ENCODE results near the gene ACOX1.

The ACOX1 gene

DNA sequence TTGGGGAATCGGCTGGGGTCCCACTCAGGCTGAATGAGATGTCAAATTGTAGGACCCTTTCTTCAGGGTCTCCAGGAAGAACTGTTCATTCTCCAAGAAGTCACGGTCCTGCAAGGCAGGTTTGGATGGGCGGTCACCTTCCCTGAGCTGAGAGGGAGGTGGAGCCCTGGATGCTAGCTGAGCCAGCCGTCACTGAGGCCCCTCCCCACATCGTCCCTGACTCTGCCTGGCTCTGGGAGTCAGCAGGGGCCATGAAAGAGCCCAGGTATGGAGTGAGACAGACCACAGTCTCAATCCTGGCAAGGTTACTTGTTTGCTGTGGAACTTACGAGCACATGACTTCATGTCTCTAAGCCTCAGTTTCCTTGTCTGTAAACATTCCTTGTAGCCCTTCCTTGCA lies 68.3 kb downstream of the ACOX1 start:
- H3K27me3 ChIP-seq (ENCODE audit: insufficient read depth, low read depth): no peaks in the 10 kb centered on the region
- H3K4me1 ChIP-seq (ENCODE audit: low read depth, poor library complexity, severe bottlenecking): peaks cover 72% of the 10 kb centered on the region
- H3K27ac ChIP-seq: peak overlapping the region; percentile 88
- TF ChIP-seq, protein P1, sequence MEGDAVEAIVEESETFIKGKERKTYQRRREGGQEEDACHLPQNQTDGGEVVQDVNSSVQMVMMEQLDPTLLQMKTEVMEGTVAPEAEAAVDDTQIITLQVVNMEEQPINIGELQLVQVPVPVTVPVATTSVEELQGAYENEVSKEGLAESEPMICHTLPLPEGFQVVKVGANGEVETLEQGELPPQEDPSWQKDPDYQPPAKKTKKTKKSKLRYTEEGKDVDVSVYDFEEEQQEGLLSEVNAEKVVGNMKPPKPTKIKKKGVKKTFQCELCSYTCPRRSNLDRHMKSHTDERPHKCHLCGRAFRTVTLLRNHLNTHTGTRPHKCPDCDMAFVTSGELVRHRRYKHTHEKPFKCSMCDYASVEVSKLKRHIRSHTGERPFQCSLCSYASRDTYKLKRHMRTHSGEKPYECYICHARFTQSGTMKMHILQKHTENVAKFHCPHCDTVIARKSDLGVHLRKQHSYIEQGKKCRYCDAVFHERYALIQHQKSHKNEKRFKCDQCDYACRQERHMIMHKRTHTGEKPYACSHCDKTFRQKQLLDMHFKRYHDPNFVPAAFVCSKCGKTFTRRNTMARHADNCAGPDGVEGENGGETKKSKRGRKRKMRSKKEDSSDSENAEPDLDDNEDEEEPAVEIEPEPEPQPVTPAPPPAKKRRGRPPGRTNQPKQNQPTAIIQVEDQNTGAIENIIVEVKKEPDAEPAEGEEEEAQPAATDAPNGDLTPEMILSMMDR (conservative IDR thresholded peaks at IDR 0.05; ENCODE audit: low read depth, low read length): no peak
- peak overlapping the region; percentile 56; the same call in 1 of the 2 replicates for H2AFZ ChIP-seq (ENCODE audit: low read depth)
- H3K36me3 ChIP-seq (ENCODE audit: insufficient read depth): no peaks in the 10 kb centered on the region
- peak overlapping the region; percentile 94 for H3K4me2 ChIP-seq
- peak overlapping the region; percentile 62; the same call in 1 of the 2 replicates for H3K9ac ChIP-seq
- no peaks in the 10 kb centered on the region for H4K20me1 ChIP-seq (ENCODE audit: insufficient read depth)
- no peaks in the 10 kb centered on the region for H3K79me2 ChIP-seq (ENCODE audit: insufficient read depth, low read depth)
- H3K4me3 ChIP-seq (IDR thresholded peaks at IDR 0.05; ENCODE audit: insufficient read depth, low read depth, low read length): no peak overlapping the region

GRCh38 chr17:75909812-75910274 lies 69.1 kb downstream of the ACOX1 start:
- Histone ChIP-seq H3K27ac (peak overlapping the region; percentile 88), H2AFZ (ENCODE audit: low read depth) (peak overlapping the region; percentile 56), H3K4me2 (peak overlapping the region; percentile 94), H3K36me3 (ENCODE audit: insufficient read depth) (no peaks in the 10 kb centered on the region), H3K4me1 (ENCODE audit: low read depth, poor library complexity, severe bottlenecking) (peaks cover 79% of the 10 kb centered on the region), H3K27me3 (ENCODE audit: insufficient read depth, low read depth) (no peaks in the 10 kb centered on the region), H3K4me3 (IDR thresholded peaks at IDR 0.05; ENCODE audit: insufficient read depth, low read depth, low read length) (no peak overlapping the region), H3K9ac (peak overlapping the region; percentile 62; the same call in 1 of the 2 replicates), H4K20me1 (ENCODE audit: insufficient read depth) (no peaks in the 10 kb centered on the region), H3K79me2 (ENCODE audit: insufficient read depth, low read depth) (no peaks in the 10 kb centered on the region)
- TF ChIP-seq, protein P1 (conservative IDR thresholded peaks at IDR 0.05; ENCODE audit: low read depth, low read length): no peak

- Histone ChIP-seq H3K27ac (peak overlapping the region; percentile 88), H3K4me3 (IDR thresholded peaks at IDR 0.05; ENCODE audit: insufficient read depth, low read depth, low read length) (no peak overlapping the region), H3K36me3 (ENCODE audit: insufficient read depth) (no peaks in the 10 kb centered on the region), H2AFZ (ENCODE audit: low read depth) (peak overlapping the region; percentile 56), H3K79me2 (ENCODE audit: insufficient read depth, low read depth) (peaks cover 2% of the 10 kb centered on the region), H4K20me1 (ENCODE audit: insufficient read depth) (no peaks in the 10 kb centered on the region), H3K4me2 (peak overlapping the region; percentile 94), H3K27me3 (ENCODE audit: insufficient read depth, low read depth) (no peaks in the 10 kb centered on the region), H3K9ac (peak overlapping the region; percentile 62; the same call in 1 of the 2 replicates), H3K4me1 (ENCODE audit: low read depth, poor library complexity, severe bottlenecking) (peaks cover 79% of the 10 kb centered on the region)
- TF ChIP-seq, protein P1 (conservative IDR thresholded peaks at IDR 0.05; ENCODE audit: low read depth, low read length): no peak
Observed at GRCh38 chr17:75909051-75909811, 69.7 kb downstream of the ACOX1 start.

- peak overlapping the region; percentile 62; the same call in 1 of the 2 replicates for H3K9ac ChIP-seq
- H3K4me1 ChIP-seq (ENCODE audit: low read depth, poor library complexity, severe bottlenecking): peaks cover 87% of the 10 kb centered on the region
- peak overlapping the region; percentile 88 for H3K27ac ChIP-seq
- H4K20me1 ChIP-seq (ENCODE audit: insufficient read depth): no peaks in the 10 kb centered on the region
- peak overlapping the region; percentile 94 for H3K4me2 ChIP-seq
- TF ChIP-seq, protein P1 (conservative IDR thresholded peaks at IDR 0.05; ENCODE audit: low read depth, low read length): no peak
- H2AFZ ChIP-seq (ENCODE audit: low read depth): no peak overlapping the region
- H3K4me3 ChIP-seq (IDR thresholded peaks at IDR 0.05; ENCODE audit: insufficient read depth, low read depth, low read length): no peak overlapping the region
- H3K79me2 ChIP-seq (ENCODE audit: insufficient read depth, low read depth): peaks cover 13% of the 10 kb centered on the region
- H3K36me3 ChIP-seq (ENCODE audit: insufficient read depth): no peaks in the 10 kb centered on the region
- no peaks in the 10 kb centered on the region for H3K27me3 ChIP-seq (ENCODE audit: insufficient read depth, low read depth)
Observed at GRCh38 chr17:75908201-75908600, 70.8 kb downstream of the ACOX1 start.
